Measurements from ENCODE around the gene LHPP.

The LHPP gene

GRCh38 chr10:124461642-124462347 is at the start of gene LHPP:
Gene LHPP, plus strand, starts transcription at chr10:124461823. Its CDS starts 40 bp downstream, at chr10:124461863.
- Histone ChIP-seq H3K9ac (ENCODE audit: low read length in 5 of 5) (peak within 1 kb of the TSS in 4 of 5 donors; percentile 65 to 77 (median 66)), H3K9me3 (ENCODE audit: control insufficient read depth in 5 of 5, low read length in 5 of 5) (no peaks in the 10 kb centered on the region), H3K36me3 (ENCODE audit: control insufficient read depth in 5 of 5, insufficient read depth in 5 of 5, low read length in 5 of 5) (no peaks in the 10 kb centered on the region), H3K4me1 (ENCODE audit: control insufficient read depth in 5 of 5, insufficient read depth in 5 of 5, low read length in 5 of 5) (peaks cover 0 to 21% (median 8%) of the 10 kb centered on the region in 5 donors), H3K4me3 (ENCODE audit: low read depth in 1 of 5, low read length in 5 of 5) (peak within 1 kb of the TSS; percentile 75 to 87 (median 80)), H3K27ac (ENCODE audit: low read depth, low read length) (no peak within 1 kb of the TSS), H3K27me3 (ENCODE audit: control insufficient read depth in 5 of 5, insufficient read depth in 4 of 5, low read length in 5 of 5) (peaks cover 0 to 4% (median 0%) of the 10 kb centered on the region in 5 donors)

GRCh38 chr10:124414076-124414475 is 47.5 kb upstream of the LHPP start:
- H3K4me1 ChIP-seq (ENCODE audit: control insufficient read depth in 5 of 5, insufficient read depth in 5 of 5, low read length in 5 of 5) = peaks cover 0 to 54% (median 45%) of the 10 kb centered on the region in 5 donors
- peak overlapping the region; percentile 66 for H3K27ac ChIP-seq (ENCODE audit: low read depth, low read length)
- H3K27me3 ChIP-seq (ENCODE audit: control insufficient read depth in 5 of 5, insufficient read depth in 4 of 5, low read length in 5 of 5) = no peaks in the 10 kb centered on the region
- H3K9ac ChIP-seq (ENCODE audit: low read length in 5 of 5) = no peak overlapping the region
- no peak overlapping the region for H3K4me3 ChIP-seq (ENCODE audit: low read depth in 1 of 5, low read length in 5 of 5)
- H3K9me3 ChIP-seq (ENCODE audit: control insufficient read depth in 5 of 5, low read length in 5 of 5) = no peaks in the 10 kb centered on the region
- H3K36me3 ChIP-seq (ENCODE audit: control insufficient read depth in 5 of 5, insufficient read depth in 5 of 5, low read length in 5 of 5) = peaks cover 0 to 5% (median 2%) of the 10 kb centered on the region in 5 donors

GRCh38 chr10:124415210-124415609 is 46.4 kb upstream of the LHPP start:
- Histone ChIP-seq H3K27ac (ENCODE audit: low read depth, low read length) (peak overlapping the region; percentile 18), H3K27me3 (ENCODE audit: control insufficient read depth in 5 of 5, insufficient read depth in 4 of 5, low read length in 5 of 5) (no peaks in the 10 kb centered on the region), H3K9ac (ENCODE audit: low read length in 5 of 5) (peak overlapping the region in 1 of 5 donors; percentile 9), H3K9me3 (ENCODE audit: control insufficient read depth in 5 of 5, low read length in 5 of 5) (no peaks in the 10 kb centered on the region), H3K4me1 (ENCODE audit: control insufficient read depth in 5 of 5, insufficient read depth in 5 of 5, low read length in 5 of 5) (peaks cover 0 to 54% (median 47%) of the 10 kb centered on the region in 5 donors), H3K4me3 (ENCODE audit: low read depth in 1 of 5, low read length in 5 of 5) (no peak overlapping the region), H3K36me3 (ENCODE audit: control insufficient read depth in 5 of 5, insufficient read depth in 5 of 5, low read length in 5 of 5) (peaks cover 0 to 5% (median 0%) of the 10 kb centered on the region in 5 donors)

- Histone ChIP-seq H3K36me3 (ENCODE audit: control insufficient read depth in 5 of 5, insufficient read depth in 5 of 5, low read length in 5 of 5) (peaks cover 0 to 2% (median 0%) of the 10 kb centered on the region in 5 donors), H3K9me3 (ENCODE audit: control insufficient read depth in 5 of 5, low read length in 5 of 5) (no peaks in the 10 kb centered on the region), H3K27me3 (ENCODE audit: control insufficient read depth in 5 of 5, insufficient read depth in 4 of 5, low read length in 5 of 5) (peaks cover 0 to 9% (median 0%) of the 10 kb centered on the region in 5 donors), H3K4me1 (ENCODE audit: control insufficient read depth in 5 of 5, insufficient read depth in 5 of 5, low read length in 5 of 5) (peaks cover 0 to 51% (median 46%) of the 10 kb centered on the region in 5 donors), H3K9ac (ENCODE audit: low read length in 5 of 5) (no peak overlapping the region), H3K27ac (ENCODE audit: low read depth, low read length) (no peak overlapping the region), H3K4me3 (ENCODE audit: low read depth in 1 of 5, low read length in 5 of 5) (no peak overlapping the region)
These were observed 44.9 kb upstream of the LHPP start for GRCh38 chr10:124416733-124417132.

GRCh38 chr10:124417895-124418725 is 43.5 kb upstream of the LHPP start:
- H3K4me1 ChIP-seq (ENCODE audit: control insufficient read depth in 5 of 5, insufficient read depth in 5 of 5, low read length in 5 of 5) = peaks cover 0 to 51% (median 46%) of the 10 kb centered on the region in 5 donors
- peak overlapping the region; percentile 57 for H3K27ac ChIP-seq (ENCODE audit: low read depth, low read length)
- no peaks in the 10 kb centered on the region for H3K9me3 ChIP-seq (ENCODE audit: control insufficient read depth in 5 of 5, low read length in 5 of 5)
- H3K27me3 ChIP-seq (ENCODE audit: control insufficient read depth in 5 of 5, insufficient read depth in 4 of 5, low read length in 5 of 5) = peaks cover 3 to 11% (median 4%) of the 10 kb centered on the region in 5 donors
- peak overlapping the region; percentile 64 to 82 (median 72) for H3K4me3 ChIP-seq (ENCODE audit: low read depth in 1 of 5, low read length in 5 of 5)
- H3K36me3 ChIP-seq (ENCODE audit: control insufficient read depth in 5 of 5, insufficient read depth in 5 of 5, low read length in 5 of 5) = no peaks in the 10 kb centered on the region
- H3K9ac ChIP-seq (ENCODE audit: low read length in 5 of 5) = peak overlapping the region in 4 of 5 donors; percentile 68 to 73 (median 69)

GRCh38 chr10:124418726-124419501 is 42.7 kb upstream of the LHPP start, which contains the start of gene OAT:
Gene OAT, minus strand, starts transcription at chr10:124418923. Its CDS starts 6,752 bp downstream, at chr10:124412171.
- Histone ChIP-seq H3K9ac (ENCODE audit: low read length in 5 of 5) (peak within 1 kb of the TSS in 4 of 5 donors; percentile 68 to 73 (median 69)), H3K4me1 (ENCODE audit: control insufficient read depth in 5 of 5, insufficient read depth in 5 of 5, low read length in 5 of 5) (peaks cover 0 to 47% (median 41%) of the 10 kb centered on the region in 5 donors), H3K27me3 (ENCODE audit: control insufficient read depth in 5 of 5, insufficient read depth in 4 of 5, low read length in 5 of 5) (peaks cover 3 to 11% (median 4%) of the 10 kb centered on the region in 5 donors), H3K36me3 (ENCODE audit: control insufficient read depth in 5 of 5, insufficient read depth in 5 of 5, low read length in 5 of 5) (no peaks in the 10 kb centered on the region), H3K27ac (ENCODE audit: low read depth, low read length) (peak within 1 kb of the TSS; percentile 57), H3K9me3 (ENCODE audit: control insufficient read depth in 5 of 5, low read length in 5 of 5) (no peaks in the 10 kb centered on the region), H3K4me3 (ENCODE audit: low read depth in 1 of 5, low read length in 5 of 5) (peak within 1 kb of the TSS; percentile 64 to 82 (median 72))

- Histone ChIP-seq H3K4me1 (ENCODE audit: control insufficient read depth in 5 of 5, insufficient read depth in 5 of 5, low read length in 5 of 5) (peaks cover 0 to 40% (median 34%) of the 10 kb centered on the region in 5 donors), H3K4me3 (ENCODE audit: low read depth in 1 of 5, low read length in 5 of 5) (peak overlapping the region in 1 of 5 donors; percentile 71), H3K9ac (ENCODE audit: low read length in 5 of 5) (no peak overlapping the region), H3K27me3 (ENCODE audit: control insufficient read depth in 5 of 5, insufficient read depth in 4 of 5, low read length in 5 of 5) (peaks cover 4 to 11% (median 7%) of the 10 kb centered on the region in 5 donors), H3K36me3 (ENCODE audit: control insufficient read depth in 5 of 5, insufficient read depth in 5 of 5, low read length in 5 of 5) (no peaks in the 10 kb centered on the region), H3K9me3 (ENCODE audit: control insufficient read depth in 5 of 5, low read length in 5 of 5) (no peaks in the 10 kb centered on the region), H3K27ac (ENCODE audit: low read depth, low read length) (no peak overlapping the region)
These were observed 42.0 kb upstream of the LHPP start for GRCh38 chr10:124419635-124420034.

GRCh38 chr10:124420254-124420653 is 41.4 kb upstream of the LHPP start:
- no peak overlapping the region for H3K4me3 ChIP-seq (ENCODE audit: low read depth in 1 of 5, low read length in 5 of 5)
- no peaks in the 10 kb centered on the region for H3K9me3 ChIP-seq (ENCODE audit: control insufficient read depth in 5 of 5, low read length in 5 of 5)
- peaks cover 0 to 36% (median 27%) of the 10 kb centered on the region in 5 donors for H3K4me1 ChIP-seq (ENCODE audit: control insufficient read depth in 5 of 5, insufficient read depth in 5 of 5, low read length in 5 of 5)
- H3K27ac ChIP-seq (ENCODE audit: low read depth, low read length) = no peak overlapping the region
- H3K36me3 ChIP-seq (ENCODE audit: control insufficient read depth in 5 of 5, insufficient read depth in 5 of 5, low read length in 5 of 5) = no peaks in the 10 kb centered on the region
- peaks cover 4 to 11% (median 7%) of the 10 kb centered on the region in 5 donors for H3K27me3 ChIP-seq (ENCODE audit: control insufficient read depth in 5 of 5, insufficient read depth in 4 of 5, low read length in 5 of 5)
- H3K9ac ChIP-seq (ENCODE audit: low read length in 5 of 5) = no peak overlapping the region

- Histone ChIP-seq H3K27ac (ENCODE audit: low read depth, low read length) (no peak overlapping the region), H3K4me1 (ENCODE audit: control insufficient read depth in 5 of 5, insufficient read depth in 5 of 5, low read length in 5 of 5) (peaks cover 0 to 16% (median 8%) of the 10 kb centered on the region in 5 donors), H3K4me3 (ENCODE audit: low read depth in 1 of 5, low read length in 5 of 5) (no peak overlapping the region), H3K9me3 (ENCODE audit: control insufficient read depth in 5 of 5, low read length in 5 of 5) (no peaks in the 10 kb centered on the region), H3K27me3 (ENCODE audit: control insufficient read depth in 5 of 5, insufficient read depth in 4 of 5, low read length in 5 of 5) (peaks cover 4 to 14% (median 7%) of the 10 kb centered on the region in 5 donors), H3K36me3 (ENCODE audit: control insufficient read depth in 5 of 5, insufficient read depth in 5 of 5, low read length in 5 of 5) (no peaks in the 10 kb centered on the region), H3K9ac (ENCODE audit: low read length in 5 of 5) (no peak overlapping the region)
These were observed 38.9 kb upstream of the LHPP start for GRCh38 chr10:124422742-124423141.

Measured in subcutaneous abdominal adipose tissue (tissue), 5 donors.